H4 (cell line): Measurements from ENCODE around the gene FAM234B. TPM values are rescaled to one million over a fixed set of nuclear protein-coding genes. Genes with fewer than 3 reads are reported as not detected.
"Not testable (repeated sequence)": the region's sequence is repeated elsewhere in the genome, so short reads cannot be mapped to it uniquely, and the experiment has no call there.

ENCODE experiments used
- DNase-seq: peaks from one replicate; pipeline ENCODE4 v3.0.0-alpha.2; 2015; ENCODE audit warnings: low spot score
- total RNA-seq: library from RNA; depleted of rRNA; stranded (reverse); fragments of >200 nt; shearing (Covaris generic); gene quantifications from 2 replicates; pipeline ENCODE4 v1.2.3, GENCODE V29; 2014

FAM234B gene
- total RNA-seq, 1 experiment from 2014 or later = 5.1 TPM

- no peak for DNase-seq
Observed at GRCh38 chr12:13023811-13024530, 20.2 kb upstream of the FAM234B start.

- no peak for DNase-seq
Observed at GRCh38 chr12:13024531-13024916, 19.7 kb upstream of the FAM234B start.

GRCh38 chr12:13026286-13026685, 17.9 kb upstream of the FAM234B start:
- DNase-seq = no peak

- no peak for DNase-seq
Observed at GRCh38 chr12:13027032-13027431, 17.1 kb upstream of the FAM234B start.

DNA sequence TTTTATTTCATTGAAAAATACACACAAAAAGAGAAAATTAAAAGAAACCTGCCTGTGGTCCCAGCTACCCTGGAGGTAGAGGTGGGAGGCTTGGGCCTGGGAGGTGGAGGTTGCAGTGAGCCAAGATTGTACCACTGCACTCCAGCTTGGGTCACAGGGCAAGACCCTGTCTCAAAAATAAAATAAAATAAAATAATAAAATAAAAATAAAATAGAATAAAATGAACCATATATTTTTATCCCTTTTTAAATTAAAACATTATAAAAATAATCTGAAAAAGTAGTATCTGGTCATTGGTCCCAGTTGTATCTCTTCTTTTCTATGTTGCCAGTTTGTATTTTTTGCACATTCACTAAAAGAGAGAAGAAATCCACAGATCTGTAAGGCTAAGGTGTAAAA, 16.7 kb upstream of the FAM234B start:
- no peak for DNase-seq

GRCh38 chr12:13028825-13029570, 15.2 kb upstream of the FAM234B start:
- no peak for DNase-seq

- DNase-seq = no peak
Observed at GRCh38 chr12:13030541-13031291, 13.5 kb upstream of the FAM234B start.

DNA sequence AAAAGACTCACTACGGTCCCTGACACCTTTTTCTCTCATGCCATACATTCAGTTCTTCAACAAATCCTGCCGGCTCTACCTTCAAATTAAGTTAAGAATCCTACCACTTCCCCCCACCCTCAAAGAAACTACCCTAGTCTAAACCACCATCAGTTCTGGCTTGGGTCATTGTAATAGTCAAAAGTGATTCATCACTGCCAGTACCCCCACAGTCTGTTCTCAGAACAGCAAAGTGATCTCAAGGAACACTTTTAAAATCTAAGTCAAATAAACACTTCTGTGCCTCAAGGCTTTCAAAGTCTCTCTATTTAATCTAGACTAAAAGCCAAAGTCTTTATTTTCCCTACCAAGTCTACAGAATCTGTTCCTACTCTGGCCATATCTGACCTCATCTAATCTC, 12.0 kb upstream of the FAM234B start:
- no peak for DNase-seq

DNA sequence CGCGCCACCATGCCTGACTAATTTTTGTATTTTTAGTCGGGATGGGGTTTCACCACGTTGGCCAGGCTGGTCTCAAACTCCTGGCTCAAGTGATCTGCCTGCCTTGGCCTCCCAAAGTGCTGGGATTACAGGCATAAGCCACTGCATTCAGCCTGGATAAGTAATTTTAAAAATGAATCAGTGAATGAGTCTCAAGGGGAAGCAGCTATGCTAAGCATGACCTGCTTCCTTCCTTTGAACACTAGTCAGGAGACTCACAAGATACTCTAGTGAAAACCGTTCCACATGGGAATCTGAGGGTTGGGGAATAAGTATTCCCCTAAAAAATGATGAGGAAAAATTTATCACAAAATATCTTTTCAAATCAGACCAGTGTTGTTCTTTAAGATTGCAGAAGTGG, 10.7 kb upstream of the FAM234B start:
- DNase-seq = no peak

GRCh38 chr12:13035335-13035734, 8.8 kb upstream of the FAM234B start:
- not testable (repeated sequence) for DNase-seq

- DNase-seq = no peak
Observed at GRCh38 chr12:13036881-13037280, 7.3 kb upstream of the FAM234B start.

DNA sequence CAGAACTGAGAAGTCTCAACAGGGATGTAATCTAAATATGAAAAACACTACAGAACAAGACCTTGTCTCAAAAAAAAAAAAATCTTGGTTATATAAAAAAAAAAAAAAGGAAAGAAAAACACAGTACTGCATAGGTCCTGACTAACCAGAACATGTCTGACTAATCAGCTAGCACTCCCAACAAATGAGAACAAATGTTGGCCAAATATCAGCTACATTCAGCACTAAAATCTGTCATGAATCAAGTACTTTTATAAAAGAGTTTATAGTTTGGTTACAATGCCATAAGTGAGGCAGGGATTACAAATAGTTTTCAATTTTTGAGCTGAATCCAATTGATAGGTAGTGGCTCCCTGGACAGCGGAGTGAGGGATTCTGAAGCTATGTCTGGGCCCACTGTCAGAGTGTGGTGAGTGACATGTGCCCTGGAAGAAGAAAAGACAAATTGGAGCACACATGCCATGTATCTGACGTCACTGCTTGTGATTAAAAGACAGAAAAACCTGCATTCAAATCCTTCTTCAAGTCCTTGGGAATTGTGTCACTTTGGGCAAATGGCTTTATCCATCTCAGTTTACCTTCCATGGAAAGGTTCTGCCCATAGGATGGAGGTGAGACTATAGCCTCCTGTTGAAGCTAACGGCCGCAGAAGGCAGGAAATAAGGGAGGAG, 5.6 kb upstream of the FAM234B start:
- DNase-seq = no peak

DNA sequence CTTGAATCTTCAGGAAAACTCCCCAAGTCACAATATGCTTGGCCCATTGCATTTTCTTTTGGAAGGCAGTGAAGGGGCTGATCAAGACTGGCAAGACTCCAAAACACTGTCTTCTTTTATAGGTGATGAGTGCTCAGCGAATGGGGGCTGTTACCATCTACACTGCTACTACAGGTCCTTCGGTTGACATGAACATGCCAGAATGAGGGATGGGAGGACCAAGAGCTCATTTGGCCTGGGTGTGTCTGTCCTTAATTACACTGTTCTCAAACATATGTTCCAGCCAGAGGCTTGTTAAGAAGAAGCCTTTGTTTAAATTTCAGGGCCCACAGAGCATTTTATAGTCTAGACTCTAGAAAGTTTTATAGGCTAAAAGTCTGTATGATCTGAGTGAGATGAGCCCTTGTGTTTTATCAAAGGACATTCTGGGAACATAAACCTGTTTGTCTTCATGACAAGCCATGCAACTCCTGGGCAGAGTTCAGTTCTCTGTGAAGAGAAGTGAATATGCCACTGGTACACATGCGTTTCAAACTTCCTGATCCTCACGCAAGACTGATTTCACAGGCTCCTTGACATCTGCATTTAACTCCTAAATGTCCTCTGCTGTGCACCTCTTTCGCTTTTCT, 4.7 kb upstream of the FAM234B start:
- no peak for DNase-seq

DNA sequence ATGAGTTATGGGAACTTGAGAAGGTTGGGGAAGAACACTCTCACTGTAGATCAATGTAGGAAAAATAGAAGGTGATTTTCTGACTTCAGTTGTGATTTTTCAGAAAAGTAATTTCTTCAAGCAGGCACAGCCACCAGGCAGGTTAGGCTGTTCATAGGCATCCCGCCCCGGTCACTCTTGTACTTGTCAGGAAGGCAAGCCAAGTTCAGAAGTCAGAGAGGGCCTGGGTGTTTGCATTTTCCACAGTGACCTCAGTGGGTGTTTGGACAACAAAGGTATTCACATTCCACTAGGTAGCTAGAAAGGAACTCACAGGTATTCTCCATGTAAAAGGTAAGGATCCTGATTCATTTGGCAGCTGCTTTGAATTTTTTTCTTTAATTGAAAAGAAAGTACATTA, 3.0 kb upstream of the FAM234B start:
- DNase-seq = no peak

DNA sequence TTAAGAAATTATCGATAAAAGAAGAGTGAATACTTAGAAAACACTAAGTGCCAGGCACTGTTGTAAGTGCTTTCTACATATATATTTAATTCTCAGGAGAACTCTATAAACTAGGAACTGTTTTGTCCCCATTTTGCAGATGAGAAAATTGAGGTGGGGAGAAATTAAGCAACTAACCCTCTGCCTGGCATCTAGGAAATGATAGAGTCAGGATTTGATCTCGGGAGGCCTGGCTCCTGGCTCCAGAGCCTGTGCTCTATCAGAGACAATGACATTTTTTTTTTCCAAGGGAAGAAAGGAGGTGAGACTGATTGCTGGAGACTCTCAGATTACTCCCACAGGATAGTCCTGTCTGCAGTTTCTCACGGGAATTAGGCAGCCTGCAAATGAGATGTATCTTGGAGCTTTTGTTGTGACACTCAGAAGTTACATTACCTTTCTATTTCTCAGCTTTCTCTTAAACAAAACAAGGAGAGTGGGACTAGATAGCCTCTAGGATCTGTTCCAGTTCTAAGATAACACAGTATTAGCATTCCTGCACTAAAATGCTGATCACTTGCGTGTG, 1.4 kb upstream of the FAM234B start:
- no peak for DNase-seq

- no peak for DNase-seq
Observed at GRCh38 chr12:13044906-13045299, 722 bp downstream of the FAM234B start.

GRCh38 chr12:13045816-13046215, 1.6 kb downstream of the FAM234B start:
- no peak for DNase-seq

DNA sequence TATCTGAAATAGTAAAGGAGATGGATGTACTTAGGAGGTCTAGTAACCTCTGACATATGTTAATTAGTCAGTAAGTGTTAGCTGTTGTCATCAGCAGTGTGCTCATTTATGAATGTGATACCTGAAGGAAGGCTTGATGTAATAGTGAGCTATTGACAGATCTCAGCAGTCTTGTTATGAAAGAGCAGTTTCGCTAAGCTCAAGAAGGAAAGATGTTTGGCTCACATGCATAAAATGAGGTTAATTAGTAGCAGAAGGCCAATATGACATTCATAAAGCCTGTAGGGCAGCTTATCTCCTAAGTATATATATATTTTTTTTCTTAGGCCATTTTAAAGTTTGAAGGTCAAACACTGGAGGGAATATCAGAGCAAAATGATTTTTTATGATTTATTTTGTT, 2.8 kb downstream of the FAM234B start:
- no peak for DNase-seq

DNA sequence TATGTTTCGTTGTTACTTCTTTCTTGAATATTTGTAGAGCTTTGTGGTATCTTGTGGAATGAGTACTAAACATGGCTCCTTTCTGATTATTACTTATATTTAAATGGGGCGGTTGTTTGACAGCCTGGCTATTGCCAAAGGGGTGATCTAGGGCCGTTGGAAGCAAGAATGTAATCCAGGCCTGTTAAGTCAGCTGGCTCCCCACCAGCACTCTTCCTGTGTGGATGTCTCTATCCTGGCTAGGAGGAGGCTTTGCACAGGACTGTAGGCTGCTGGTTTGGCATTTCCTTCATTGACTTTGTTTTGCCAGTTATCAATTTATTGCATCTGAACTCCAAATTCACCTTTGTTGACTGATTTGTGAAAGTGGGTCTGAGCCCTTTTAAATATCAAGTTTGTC, 5.6 kb downstream of the FAM234B start:
- no peak for DNase-seq

- DNase-seq = no peak
Observed at GRCh38 chr12:13052421-13052820, 8.2 kb downstream of the FAM234B start.

GRCh38 chr12:13053617-13054016, 9.4 kb downstream of the FAM234B start:
- not testable (repeated sequence) for DNase-seq
